ENCODE measurements around the gene TC2N. TPM values are rescaled to one million over a fixed set of nuclear protein-coding genes. Genes with fewer than 3 reads are reported as not detected.

Gene TC2N
- total RNA-seq, 1 experiment from 2014 or later: 15.9 TPM

Other genes starting within 250 kb of the TC2N start
- gene CATSPERB, start 135.4 kb downstream of the TC2N start, total RNA-seq (2021; ENCODE audit: unreplicated experiment): 0.74 TPM
- 3.3 TPM for gene FBLN5, start 80.2 kb upstream of the TC2N start, total RNA-seq (2021; ENCODE audit: unreplicated experiment)
- gene TRIP11, start 172.5 kb upstream of the TC2N start, total RNA-seq (2021; ENCODE audit: unreplicated experiment): 37.4 TPM
- 27.6 TPM for gene ATXN3, start 239.0 kb upstream of the TC2N start, total RNA-seq (2021; ENCODE audit: unreplicated experiment)